Measurements from ENCODE around the gene CDK18.

Gene CDK18

DNA sequence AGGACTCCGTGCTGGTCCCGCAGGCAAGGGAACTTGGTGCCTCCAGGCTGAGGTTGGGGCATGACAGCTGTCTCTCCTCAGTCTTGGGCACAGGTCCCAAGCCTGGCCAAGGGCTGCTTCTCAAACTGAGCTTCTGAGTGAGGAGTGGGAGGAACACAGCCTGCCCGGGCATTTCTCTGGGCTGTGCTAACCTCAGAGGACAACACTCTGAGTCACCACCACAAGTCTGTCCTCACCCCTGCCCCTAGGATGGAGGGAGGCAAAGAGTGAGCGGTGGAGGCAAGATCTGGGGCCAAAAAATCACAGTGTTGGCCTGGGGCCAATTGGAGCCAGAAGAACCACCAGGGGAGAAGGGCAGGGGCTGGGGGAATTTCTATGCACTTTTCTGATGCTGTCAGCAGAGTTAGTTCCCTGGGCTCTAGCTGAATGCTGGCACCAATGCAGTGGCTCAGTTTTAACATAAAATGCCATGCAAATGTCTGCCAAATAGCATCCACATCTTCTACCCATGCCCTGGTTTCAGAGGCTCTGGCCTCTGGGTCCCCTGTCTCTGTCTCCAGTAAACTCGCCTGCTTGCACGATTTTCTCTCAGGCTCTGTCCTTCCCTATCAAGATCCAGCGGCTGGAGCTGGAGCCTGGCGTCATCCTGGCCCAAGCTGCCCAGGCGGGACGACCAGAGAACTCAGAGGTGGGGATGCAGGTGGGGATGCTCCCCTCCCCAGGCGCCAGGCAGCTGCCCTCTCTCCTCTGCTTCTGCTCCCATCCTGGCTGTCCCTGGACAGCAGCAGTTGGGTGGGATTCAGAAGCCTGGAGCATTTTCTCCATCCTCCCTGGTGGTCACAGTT lies 11.0 kb upstream of the CDK18 start (continued):
- TF ChIP-seq, protein P1, sequence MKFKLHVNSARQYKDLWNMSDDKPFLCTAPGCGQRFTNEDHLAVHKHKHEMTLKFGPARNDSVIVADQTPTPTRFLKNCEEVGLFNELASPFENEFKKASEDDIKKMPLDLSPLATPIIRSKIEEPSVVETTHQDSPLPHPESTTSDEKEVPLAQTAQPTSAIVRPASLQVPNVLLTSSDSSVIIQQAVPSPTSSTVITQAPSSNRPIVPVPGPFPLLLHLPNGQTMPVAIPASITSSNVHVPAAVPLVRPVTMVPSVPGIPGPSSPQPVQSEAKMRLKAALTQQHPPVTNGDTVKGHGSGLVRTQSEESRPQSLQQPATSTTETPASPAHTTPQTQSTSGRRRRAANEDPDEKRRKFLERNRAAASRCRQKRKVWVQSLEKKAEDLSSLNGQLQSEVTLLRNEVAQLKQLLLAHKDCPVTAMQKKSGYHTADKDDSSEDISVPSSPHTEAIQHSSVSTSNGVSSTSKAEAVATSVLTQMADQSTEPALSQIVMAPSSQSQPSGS (tag by site-specific recombination; IDR thresholded peaks at IDR 0.05; ENCODE audit: low read depth): no peak
- TF ChIP-seq, protein P2, sequence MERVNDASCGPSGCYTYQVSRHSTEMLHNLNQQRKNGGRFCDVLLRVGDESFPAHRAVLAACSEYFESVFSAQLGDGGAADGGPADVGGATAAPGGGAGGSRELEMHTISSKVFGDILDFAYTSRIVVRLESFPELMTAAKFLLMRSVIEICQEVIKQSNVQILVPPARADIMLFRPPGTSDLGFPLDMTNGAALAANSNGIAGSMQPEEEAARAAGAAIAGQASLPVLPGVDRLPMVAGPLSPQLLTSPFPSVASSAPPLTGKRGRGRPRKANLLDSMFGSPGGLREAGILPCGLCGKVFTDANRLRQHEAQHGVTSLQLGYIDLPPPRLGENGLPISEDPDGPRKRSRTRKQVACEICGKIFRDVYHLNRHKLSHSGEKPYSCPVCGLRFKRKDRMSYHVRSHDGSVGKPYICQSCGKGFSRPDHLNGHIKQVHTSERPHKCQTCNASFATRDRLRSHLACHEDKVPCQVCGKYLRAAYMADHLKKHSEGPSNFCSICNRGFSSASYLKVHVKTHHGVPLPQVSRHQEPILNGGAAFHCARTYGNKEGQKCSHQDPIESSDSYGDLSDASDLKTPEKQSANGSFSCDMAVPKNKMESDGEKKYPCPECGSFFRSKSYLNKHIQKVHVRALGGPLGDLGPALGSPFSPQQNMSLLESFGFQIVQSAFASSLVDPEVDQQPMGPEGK (tag by site-specific recombination; IDR thresholded peaks at IDR 0.05): peak; percentile 68; the same call in 1 of the 2 replicates
- TF ChIP-seq GLIS2 (tag by site-specific recombination; IDR thresholded peaks at IDR 0.05): no peak
- no peak for TF ChIP-seq ZNF521 (tag by site-specific recombination; IDR thresholded peaks at IDR 0.05)
- TF ChIP-seq, protein P3, sequence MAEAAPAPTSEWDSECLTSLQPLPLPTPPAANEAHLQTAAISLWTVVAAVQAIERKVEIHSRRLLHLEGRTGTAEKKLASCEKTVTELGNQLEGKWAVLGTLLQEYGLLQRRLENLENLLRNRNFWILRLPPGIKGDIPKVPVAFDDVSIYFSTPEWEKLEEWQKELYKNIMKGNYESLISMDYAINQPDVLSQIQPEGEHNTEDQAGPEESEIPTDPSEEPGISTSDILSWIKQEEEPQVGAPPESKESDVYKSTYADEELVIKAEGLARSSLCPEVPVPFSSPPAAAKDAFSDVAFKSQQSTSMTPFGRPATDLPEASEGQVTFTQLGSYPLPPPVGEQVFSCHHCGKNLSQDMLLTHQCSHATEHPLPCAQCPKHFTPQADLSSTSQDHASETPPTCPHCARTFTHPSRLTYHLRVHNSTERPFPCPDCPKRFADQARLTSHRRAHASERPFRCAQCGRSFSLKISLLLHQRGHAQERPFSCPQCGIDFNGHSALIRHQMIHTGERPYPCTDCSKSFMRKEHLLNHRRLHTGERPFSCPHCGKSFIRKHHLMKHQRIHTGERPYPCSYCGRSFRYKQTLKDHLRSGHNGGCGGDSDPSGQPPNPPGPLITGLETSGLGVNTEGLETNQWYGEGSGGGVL (tag by site-specific recombination; IDR thresholded peaks at IDR 0.05): peak; percentile 96
- no peak for TF ChIP-seq ZBTB21 (tag by site-specific recombination; IDR thresholded peaks at IDR 0.05)
- no peak for TF ChIP-seq KLF7 (tag by site-specific recombination; IDR thresholded peaks at IDR 0.05; ENCODE audit: borderline replicate concordance)
- TF ChIP-seq ZNF16 (tag by site-specific recombination; IDR thresholded peaks at IDR 0.05; ENCODE audit: low read depth): no peak
- TF ChIP-seq ZNF610 (tag by site-specific recombination; IDR thresholded peaks at IDR 0.05; ENCODE audit: borderline replicate concordance): no peak
- peak; percentile 65 for TF ChIP-seq ZIC2 (tag by site-specific recombination; IDR thresholded peaks at IDR 0.05)
- no peak for TF ChIP-seq ZNF2 (tag by site-specific recombination; IDR thresholded peaks at IDR 0.05)
- no peak for TF ChIP-seq ZNF677 (tag by site-specific recombination; IDR thresholded peaks at IDR 0.05)
- no peak for TF ChIP-seq ZNF791 (tag by site-specific recombination; IDR thresholded peaks at IDR 0.05)
- TF ChIP-seq GLIS1 (tag by site-specific recombination; IDR thresholded peaks at IDR 0.05): peak; percentile 78
- TF ChIP-seq ZNF501 (tag by site-specific recombination; IDR thresholded peaks at IDR 0.05): no peak
- TF ChIP-seq ZNF404 (tag by site-specific recombination; IDR thresholded peaks at IDR 0.05): no peak
- TF ChIP-seq ZFP69B (tag by site-specific recombination; IDR thresholded peaks at IDR 0.05): no peak
- TF ChIP-seq ZNF704 (tag by site-specific recombination; IDR thresholded peaks at IDR 0.05): no peak
- TF ChIP-seq PRDM2 (tag by site-specific recombination; IDR thresholded peaks at IDR 0.05; ENCODE audit: borderline replicate concordance): no peak
- TF ChIP-seq ZBTB48 (tag by site-specific recombination; IDR thresholded peaks at IDR 0.05): peak; percentile 81
- no peak for TF ChIP-seq ZBTB7A (tag by site-specific recombination; IDR thresholded peaks at IDR 0.05; ENCODE audit: low read depth)
- TF ChIP-seq, protein P4, sequence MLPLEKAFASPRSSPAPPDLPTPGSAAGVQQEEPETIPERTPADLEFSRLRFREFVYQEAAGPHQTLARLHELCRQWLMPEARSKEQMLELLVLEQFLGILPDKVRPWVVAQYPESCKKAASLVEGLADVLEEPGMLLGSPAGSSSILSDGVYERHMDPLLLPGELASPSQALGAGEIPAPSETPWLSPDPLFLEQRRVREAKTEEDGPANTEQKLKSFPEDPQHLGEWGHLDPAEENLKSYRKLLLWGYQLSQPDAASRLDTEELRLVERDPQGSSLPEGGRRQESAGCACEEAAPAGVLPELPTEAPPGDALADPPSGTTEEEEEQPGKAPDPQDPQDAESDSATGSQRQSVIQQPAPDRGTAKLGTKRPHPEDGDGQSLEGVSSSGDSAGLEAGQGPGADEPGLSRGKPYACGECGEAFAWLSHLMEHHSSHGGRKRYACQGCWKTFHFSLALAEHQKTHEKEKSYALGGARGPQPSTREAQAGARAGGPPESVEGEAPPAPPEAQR (tag by site-specific recombination; IDR thresholded peaks at IDR 0.05): no peak
- TF ChIP-seq ZNF311 (tag by site-specific recombination; IDR thresholded peaks at IDR 0.05; ENCODE audit: borderline replicate concordance): no peak
- no peak for TF ChIP-seq SETDB1 (IDR thresholded peaks at IDR 0.05; ENCODE audit: insufficient read length, low read length)
- TF ChIP-seq ZNF366 (tag by site-specific recombination; conservative IDR thresholded peaks at IDR 0.05): no peak
- no peak for TF ChIP-seq ZNF211 (tag by site-specific recombination; IDR thresholded peaks at IDR 0.05; ENCODE audit: low read depth)

Measured in HEK293 (cell line).